ENCODE data around the gene FAM174C. TPM values are rescaled to one million over a fixed set of nuclear protein-coding genes. Genes with fewer than 3 reads are reported as not detected.

The FAM174C gene
- total and polyA plus RNA-seq, 10 of the 15 experiments (the other 5 are each of a cell fraction or from before 2014, with no cell fraction given) = 0.89 to 94.6 (median 43.6) TPM

- TF ChIP-seq E4F1 (IDR thresholded peaks at IDR 0.05; ENCODE audit: borderline replicate concordance, partially characterized antibody) (no peak), RAD21 (IDR thresholded peaks at IDR 0.05; ENCODE audit: insufficient read depth, low read depth, low read length) (peak; percentile 92)
Observed at GRCh38 chr19:1279782-1280341, 4.5 kb downstream of the FAM174C start (continued).

GRCh38 chr19:1280636-1281568, 5.6 kb downstream of the FAM174C start:
- intact Hi-C loops (cut with micrococcal nuclease; ENCODE audit: unreplicated experiment) (no loop called here), in situ Hi-C loops (cut with MboI) (no loop called here)
- no peak for ATAC-seq
- H3K4me1 ChIP-seq (ENCODE audit: control insufficient read depth, insufficient read depth, low read length) = peaks cover 8% of the 10 kb centered on the region
- no peak overlapping the region for H3K9ac ChIP-seq (ENCODE audit: control insufficient read depth, insufficient read depth, low read length)
- BruUV-seq (replicated peaks) = no TSS peak
- H3K9me3 ChIP-seq (replicated peaks; ENCODE audit: control insufficient read depth, insufficient read depth, low read length) = no peaks in the 10 kb centered on the region
- POLR2A ChIA-PET = interaction anchor here (0.5 kb wide), 1 partner anchor 149 kb away, joined by 4 read pairs; no protein-coding TSS in a partner anchor
- no peak overlapping the region for H3K4me2 ChIP-seq (ENCODE audit: control insufficient read depth, insufficient read depth)
- SMC1A ChIA-PET (ENCODE audit: uncharacterized antibody, unreplicated experiment) = interaction anchor here (1.5 kb wide), 1 partner anchor 37 kb away, joined by 9 read pairs; no protein-coding TSS in a partner anchor
- H2AFZ ChIP-seq (ENCODE audit: control insufficient read depth, low read depth, low read length) = no peak overlapping the region
- 84% methylated on average over 53 of the region's 53 CpGs for WGBS (ENCODE audit: insufficient coverage, insufficient replicate concordance, low lambda C conversion rate, missing lambda C conversion rate)
- CTCF ChIA-PET = interaction anchor here (0.8 to 3.5 kb wide), 5 partner anchors 12 to 122 kb away, joined by 3 to 40 read pairs (median 4); partner anchors contain the start of gene CIRBP
- peaks cover 0 to 3% of the 10 kb centered on the region in 2 experiments; a peak in 3 of 4 replicates for H3K27me3 ChIP-seq (replicated peaks in 1 of 2; ENCODE audit: control insufficient read depth in 2 of 2, insufficient read depth in 2 of 2, low read length in 1 of 2)
- no peak overlapping the region for H3K27ac ChIP-seq (ENCODE audit: control insufficient read depth, insufficient read depth)
- no peak for FAIRE-seq
- peaks cover 7 to 18% of the 10 kb centered on the region in 2 experiments for H3K36me3 ChIP-seq (ENCODE audit: control insufficient read depth in 2 of 2, insufficient read depth in 2 of 2, low read length in 1 of 2)
- H4K20me1 ChIP-seq (ENCODE audit: control insufficient read depth, insufficient read depth) = no peaks in the 10 kb centered on the region; the same call in 1 of the 2 replicates
- no peak overlapping the region for H3K4me3 ChIP-seq
- peaks cover 13% of the 10 kb centered on the region for H3K79me2 ChIP-seq (ENCODE audit: control insufficient read depth, insufficient read depth, low read length)
- RAD21 ChIA-PET (ENCODE audit: unreplicated experiment) = interaction anchor here (1.3 to 1.4 kb wide), 2 partner anchors 12 to 122 kb away, joined by 3 to 5 read pairs; no protein-coding TSS in a partner anchor
- no peak for DNase-seq (ENCODE audit: low read depth, low spot score)
- no peak for TF ChIP-seq POU2F2 (IDR thresholded peaks at IDR 0.05; ENCODE audit: borderline replicate concordance, low read depth, low read length)
- no peak for TF ChIP-seq RAD51 (IDR thresholded peaks at IDR 0.05)
- no peak for TF ChIP-seq HDGF (IDR thresholded peaks at IDR 0.05)
- TF ChIP-seq SUZ12 (IDR thresholded peaks at IDR 0.05; ENCODE audit: unreplicated experiment) = no peak
- TF ChIP-seq RAD21 (IDR thresholded peaks at IDR 0.05; ENCODE audit: insufficient read depth, low read depth, low read length) = no peak
- TF ChIP-seq NKRF (conservative IDR thresholded peaks at IDR 0.05) = no peak
- TF ChIP-seq NRF1 (conservative IDR thresholded peaks at IDR 0.05; ENCODE audit: low read depth, low read length) = no peak
- no peak for TF ChIP-seq STAT1 (conservative IDR thresholded peaks at IDR 0.05)
- no peak for TF ChIP-seq ETV6 (conservative IDR thresholded peaks at IDR 0.05 in 1 of 2, IDR thresholded peaks at IDR 0.05 in 1 of 2; ENCODE audit: borderline replicate concordance in 1 of 2, low read depth in 1 of 2)
- no peak for TF ChIP-seq EGR1 (IDR thresholded peaks at IDR 0.05; ENCODE audit: borderline replicate concordance in 1 of 2, low read depth in 2 of 2, low read length in 2 of 2)
- TF ChIP-seq SREBF2 (IDR thresholded peaks at IDR 0.05; ENCODE audit: low read length) = no peak
- no peak for TF ChIP-seq SMARCA5 (IDR thresholded peaks at IDR 0.05)
- TF ChIP-seq MXI1 (IDR thresholded peaks at IDR 0.05; ENCODE audit: low read depth, low read length) = no peak

Measured in GM12878 (cell line).